Memory B cell (primary cell): Measurements from ENCODE around the gene OXTR.
A peak's percentile ranks its signal among the peaks of the same experiment; 100 is the strongest.

Experiments used
- ATAC-seq: fragments of 150-1000 bp; cut with Tn5 transposase; 2 replicates; pipeline ENCODE4 v1.10.0; 2021; ENCODE audit warnings: low read depth, mild to moderate bottlenecking, moderate library complexity
- DNase-seq, 2 donors: peaks; one replicate each; pipeline ENCODE4 v3.0.0; 2022; ENCODE audit warnings: low spot score in 2 of 2
- H3K27ac Mint-ChIP-seq: one replicate; pipeline ENCODE4 v1.8.0; 2022; ENCODE audit warnings: mild to moderate bottlenecking, moderate library complexity, mixed read lengths
- H3K27me3 Mint-ChIP-seq: one replicate; pipeline ENCODE4 v1.8.0; 2022; ENCODE audit warnings: mixed read lengths
- H3K36me3 Mint-ChIP-seq: one replicate; pipeline ENCODE4 v1.8.0; 2022; ENCODE audit warnings: mild to moderate bottlenecking, mixed read lengths
- H3K4me1 Mint-ChIP-seq: one replicate; pipeline ENCODE4 v1.8.0; 2022; ENCODE audit warnings: mixed read lengths
- H3K4me3 Mint-ChIP-seq: one replicate; pipeline ENCODE4 v1.8.0; 2022; ENCODE audit warnings: mild to moderate bottlenecking, moderate library complexity, mixed read lengths
- H3K9me3 Mint-ChIP-seq: one replicate; pipeline ENCODE4 v1.8.0; 2022; ENCODE audit warnings: mixed read lengths

The OXTR gene

GRCh38 chr3:8769088-8769822 lies at the start of gene OXTR:
Gene OXTR (minus strand): TSS chr3:8769613. CDS start chr3:8768187, 1,426 bp downstream.
- H3K9me3 Mint-ChIP-seq = peaks cover 3% of the 10 kb centered on the region
- H3K27ac Mint-ChIP-seq = peak within 1 kb of the TSS; percentile 26
- DNase-seq (peak; percentile 43 to 56), ATAC-seq (peak; percentile 72)
- H3K4me1 Mint-ChIP-seq = peaks cover 10% of the 10 kb centered on the region
- peak within 1 kb of the TSS; percentile 70 for H3K4me3 Mint-ChIP-seq
- H3K36me3 Mint-ChIP-seq = no peaks in the 10 kb centered on the region
- H3K27me3 Mint-ChIP-seq = peaks cover 12% of the 10 kb centered on the region

GRCh38 chr3:8817486-8817885 lies 48.1 kb upstream of the OXTR start:
- Mint-ChIP-seq H3K9me3 (peaks cover 17% of the 10 kb centered on the region), H3K36me3 (peaks cover 13% of the 10 kb centered on the region), H3K27ac (no peak overlapping the region), H3K4me1 (no peaks in the 10 kb centered on the region), H3K4me3 (no peak overlapping the region), H3K27me3 (peaks cover 7% of the 10 kb centered on the region)
- DNase-seq (no peak), ATAC-seq (no peak)

GRCh38 chr3:8816106-8816505 lies 46.7 kb upstream of the OXTR start:
- H3K4me3 Mint-ChIP-seq = no peak overlapping the region
- H3K27me3 Mint-ChIP-seq = peaks cover 4% of the 10 kb centered on the region
- ATAC-seq = no peak
- peaks cover 6% of the 10 kb centered on the region for H3K36me3 Mint-ChIP-seq
- H3K4me1 Mint-ChIP-seq = no peaks in the 10 kb centered on the region
- no peak overlapping the region for H3K27ac Mint-ChIP-seq
- peaks cover 13% of the 10 kb centered on the region for H3K9me3 Mint-ChIP-seq
- DNase-seq = no peak

- ATAC-seq (no peak), DNase-seq (no peak)
- peaks cover 5% of the 10 kb centered on the region for H3K36me3 Mint-ChIP-seq
- peaks cover 4% of the 10 kb centered on the region for H3K27me3 Mint-ChIP-seq
- H3K27ac Mint-ChIP-seq = no peak overlapping the region
- H3K9me3 Mint-ChIP-seq = peaks cover 8% of the 10 kb centered on the region
- H3K4me1 Mint-ChIP-seq = no peaks in the 10 kb centered on the region
- H3K4me3 Mint-ChIP-seq = no peak overlapping the region
Measured at GRCh38 chr3:8813411-8813810, 44.0 kb upstream of the OXTR start.

GRCh38 chr3:8810561-8810960 lies 41.1 kb upstream of the OXTR start:
- no peak overlapping the region for H3K27ac Mint-ChIP-seq
- DNase-seq = no peak
- ATAC-seq = no peak
- peaks cover 3% of the 10 kb centered on the region for H3K9me3 Mint-ChIP-seq
- no peaks in the 10 kb centered on the region for H3K4me1 Mint-ChIP-seq
- peaks cover 3% of the 10 kb centered on the region for H3K27me3 Mint-ChIP-seq
- H3K4me3 Mint-ChIP-seq = no peak overlapping the region
- no peaks in the 10 kb centered on the region for H3K36me3 Mint-ChIP-seq

- no peaks in the 10 kb centered on the region for H3K27me3 Mint-ChIP-seq
- H3K4me1 Mint-ChIP-seq = no peaks in the 10 kb centered on the region
- no peak overlapping the region for H3K4me3 Mint-ChIP-seq
- peaks cover under 1% of the 10 kb centered on the region for H3K36me3 Mint-ChIP-seq
- no peak overlapping the region for H3K27ac Mint-ChIP-seq
- ATAC-seq = no peak
- DNase-seq = no peak
- peaks cover 3% of the 10 kb centered on the region for H3K9me3 Mint-ChIP-seq
Measured at GRCh38 chr3:8805774-8806173, 36.4 kb upstream of the OXTR start.

- H3K9me3 Mint-ChIP-seq = peaks cover 11% of the 10 kb centered on the region
- no peak for DNase-seq
- no peak overlapping the region for H3K4me3 Mint-ChIP-seq
Measured at GRCh38 chr3:8802256-8802655, 32.8 kb upstream of the OXTR start.

GRCh38 chr3:8800016-8800415 lies 30.6 kb upstream of the OXTR start:
- ATAC-seq (no peak), DNase-seq (no peak)
- Mint-ChIP-seq H3K9me3 (peaks cover 11% of the 10 kb centered on the region), H3K36me3 (peaks cover 4% of the 10 kb centered on the region), H3K4me1 (no peaks in the 10 kb centered on the region), H3K27ac (no peak overlapping the region), H3K4me3 (no peak overlapping the region), H3K27me3 (peaks cover 14% of the 10 kb centered on the region)

More at GRCh38 chr3:8802256-8802655, 32.8 kb upstream of the OXTR start:
- H3K27me3 Mint-ChIP-seq = peaks cover 5% of the 10 kb centered on the region
- no peak overlapping the region for H3K27ac Mint-ChIP-seq
- no peaks in the 10 kb centered on the region for H3K4me1 Mint-ChIP-seq
- peaks cover 4% of the 10 kb centered on the region for H3K36me3 Mint-ChIP-seq
- no peak for ATAC-seq

GRCh38 chr3:8794247-8794646 lies 24.8 kb upstream of the OXTR start:
- Mint-ChIP-seq H3K27me3 (peaks cover 13% of the 10 kb centered on the region), H3K4me3 (no peak overlapping the region), H3K27ac (no peak overlapping the region), H3K9me3 (peaks cover 4% of the 10 kb centered on the region), H3K36me3 (no peaks in the 10 kb centered on the region), H3K4me1 (no peaks in the 10 kb centered on the region)
- ATAC-seq (no peak), DNase-seq (no peak)

GRCh38 chr3:8793242-8793641 lies 23.8 kb upstream of the OXTR start:
- no peaks in the 10 kb centered on the region for H3K36me3 Mint-ChIP-seq
- peaks cover 7% of the 10 kb centered on the region for H3K9me3 Mint-ChIP-seq
- no peak for DNase-seq
- no peaks in the 10 kb centered on the region for H3K4me1 Mint-ChIP-seq
- peaks cover 11% of the 10 kb centered on the region for H3K27me3 Mint-ChIP-seq
- H3K4me3 Mint-ChIP-seq = no peak overlapping the region
- ATAC-seq = no peak
- no peak overlapping the region for H3K27ac Mint-ChIP-seq

- Mint-ChIP-seq H3K27me3 (peaks cover 4% of the 10 kb centered on the region), H3K36me3 (no peaks in the 10 kb centered on the region), H3K4me1 (no peaks in the 10 kb centered on the region), H3K9me3 (peaks cover 7% of the 10 kb centered on the region), H3K4me3 (no peak overlapping the region), H3K27ac (no peak overlapping the region)
- ATAC-seq = no peak
- DNase-seq = no peak
Measured at GRCh38 chr3:8790529-8790928, 21.1 kb upstream of the OXTR start.

- no peak overlapping the region for H3K4me3 Mint-ChIP-seq
- ATAC-seq = no peak
Measured at GRCh38 chr3:8784676-8785435, 15.4 kb upstream of the OXTR start.

GRCh38 chr3:8780279-8780678 lies 10.9 kb upstream of the OXTR start:
- H3K9me3 Mint-ChIP-seq = no peaks in the 10 kb centered on the region
- peaks cover 14% of the 10 kb centered on the region for H3K27me3 Mint-ChIP-seq
- DNase-seq (no peak), ATAC-seq (no peak)
- no peak overlapping the region for H3K27ac Mint-ChIP-seq
- no peak overlapping the region for H3K4me3 Mint-ChIP-seq
- peaks cover 4% of the 10 kb centered on the region for H3K4me1 Mint-ChIP-seq
- H3K36me3 Mint-ChIP-seq = no peaks in the 10 kb centered on the region

More at GRCh38 chr3:8784676-8785435, 15.4 kb upstream of the OXTR start:
- DNase-seq = no peak
- Mint-ChIP-seq H3K36me3 (no peaks in the 10 kb centered on the region), H3K4me1 (no peaks in the 10 kb centered on the region), H3K9me3 (peaks cover 7% of the 10 kb centered on the region), H3K27me3 (no peaks in the 10 kb centered on the region), H3K27ac (no peak overlapping the region)

- no peak for DNase-seq
- no peaks in the 10 kb centered on the region for H3K36me3 Mint-ChIP-seq
Measured at GRCh38 chr3:8778475-8778874, 9.1 kb upstream of the OXTR start.

More at GRCh38 chr3:8778475-8778874, 9.1 kb upstream of the OXTR start:
- Mint-ChIP-seq H3K4me1 (peaks cover 4% of the 10 kb centered on the region), H3K4me3 (no peak overlapping the region), H3K9me3 (peaks cover under 1% of the 10 kb centered on the region), H3K27ac (no peak overlapping the region), H3K27me3 (peaks cover 15% of the 10 kb centered on the region)
- no peak for ATAC-seq
